ENCODE data around the gene TAF6.

TAF6 gene

GRCh38 chr7:100118388-100119071 is 628 bp downstream of the TAF6 start:
- no peak for TF ChIP-seq CTCF (IDR thresholded peaks at IDR 0.05; ENCODE audit: insufficient read depth, missing control alignments)
- no peak for FAIRE-seq
- DNase-seq (ENCODE audit: insufficient read length, low spot score) = no peak

DNA sequence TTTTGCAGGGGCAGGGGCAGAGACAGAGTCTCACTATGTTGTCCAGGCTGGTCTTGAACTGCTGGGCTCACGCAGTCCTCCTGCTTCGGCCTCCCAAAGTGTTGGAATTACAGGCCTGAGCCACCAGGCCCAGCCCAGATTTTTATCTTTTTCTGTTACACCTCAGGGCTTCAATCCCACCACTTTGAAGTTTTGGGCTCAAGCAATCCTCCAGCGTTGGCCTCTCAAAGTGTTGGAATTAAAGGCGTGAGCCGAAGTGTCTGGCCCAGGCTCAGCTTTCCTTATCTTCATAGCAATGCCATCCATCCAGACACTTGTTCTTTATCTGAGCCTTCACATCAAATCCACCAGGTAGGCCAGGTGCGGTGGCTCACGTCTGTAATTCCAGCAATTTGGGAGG is 4.1 kb downstream of the TAF6 start:
- TF ChIP-seq CTCF (IDR thresholded peaks at IDR 0.05; ENCODE audit: insufficient read depth, missing control alignments) = no peak
- no peak for FAIRE-seq
- no peak for DNase-seq (ENCODE audit: insufficient read length, low spot score)

DNA sequence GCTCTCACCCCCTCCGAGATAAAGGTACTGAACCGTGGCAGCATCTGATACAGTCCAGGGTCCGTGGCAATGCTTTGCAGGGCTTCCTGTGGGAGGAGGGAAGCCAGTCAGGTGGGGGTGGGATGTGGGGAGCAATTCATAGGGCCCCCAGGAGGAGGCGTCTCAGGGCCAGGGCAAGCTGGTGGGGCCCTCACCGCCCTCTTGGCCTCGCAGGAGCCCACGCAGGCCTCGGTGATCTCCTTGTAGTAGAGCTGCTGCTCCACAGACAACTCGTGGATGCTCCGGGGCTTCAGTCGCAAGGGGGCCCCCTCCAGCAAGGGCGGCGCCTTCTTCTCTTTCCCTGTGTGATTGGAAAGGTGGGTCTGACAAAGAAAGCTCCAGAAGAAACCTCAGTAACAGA is 7.2 kb downstream of the TAF6 start:
- DNase-seq (ENCODE audit: insufficient read length, low spot score) (no peak), FAIRE-seq (no peak)
- TF ChIP-seq CTCF (IDR thresholded peaks at IDR 0.05; ENCODE audit: insufficient read depth, missing control alignments) = no peak

- TF ChIP-seq CTCF (IDR thresholded peaks at IDR 0.05; ENCODE audit: insufficient read depth, missing control alignments) = no peak
- no peak for FAIRE-seq
- DNase-seq (ENCODE audit: insufficient read length, low spot score) = no peak
These were observed 8.0 kb downstream of the TAF6 start for GRCh38 chr7:100111156-100111555.

- FAIRE-seq (no peak), DNase-seq (ENCODE audit: insufficient read length, low spot score) (no peak)
- no peak for TF ChIP-seq CTCF (IDR thresholded peaks at IDR 0.05; ENCODE audit: insufficient read depth, missing control alignments)
These were observed 9.5 kb downstream of the TAF6 start for GRCh38 chr7:100109521-100110163.

DNA sequence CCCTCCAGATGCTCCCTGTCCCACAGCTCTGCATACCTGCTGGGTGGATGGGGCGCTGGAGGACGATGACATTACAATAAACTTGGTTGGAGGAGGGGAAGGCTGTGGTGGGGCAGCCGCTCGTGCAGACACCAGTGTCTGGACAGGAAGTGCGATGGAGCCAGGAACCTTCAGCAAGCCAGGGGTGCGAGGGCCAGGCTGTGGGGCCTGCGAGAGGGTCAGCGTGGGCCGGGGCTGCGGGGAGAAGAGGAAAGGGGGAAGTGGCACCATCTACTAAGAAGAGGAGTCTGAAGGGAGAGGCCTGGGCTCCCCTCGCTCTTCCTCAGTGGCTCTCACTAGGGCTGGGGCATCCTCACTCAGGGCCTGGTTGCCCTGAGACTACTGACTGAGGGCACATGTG is 11.3 kb downstream of the TAF6 start:
- DNase-seq (ENCODE audit: insufficient read length, low spot score) = no peak
- no peak for TF ChIP-seq CTCF (IDR thresholded peaks at IDR 0.05; ENCODE audit: insufficient read depth, missing control alignments)
- no peak for FAIRE-seq

DNA sequence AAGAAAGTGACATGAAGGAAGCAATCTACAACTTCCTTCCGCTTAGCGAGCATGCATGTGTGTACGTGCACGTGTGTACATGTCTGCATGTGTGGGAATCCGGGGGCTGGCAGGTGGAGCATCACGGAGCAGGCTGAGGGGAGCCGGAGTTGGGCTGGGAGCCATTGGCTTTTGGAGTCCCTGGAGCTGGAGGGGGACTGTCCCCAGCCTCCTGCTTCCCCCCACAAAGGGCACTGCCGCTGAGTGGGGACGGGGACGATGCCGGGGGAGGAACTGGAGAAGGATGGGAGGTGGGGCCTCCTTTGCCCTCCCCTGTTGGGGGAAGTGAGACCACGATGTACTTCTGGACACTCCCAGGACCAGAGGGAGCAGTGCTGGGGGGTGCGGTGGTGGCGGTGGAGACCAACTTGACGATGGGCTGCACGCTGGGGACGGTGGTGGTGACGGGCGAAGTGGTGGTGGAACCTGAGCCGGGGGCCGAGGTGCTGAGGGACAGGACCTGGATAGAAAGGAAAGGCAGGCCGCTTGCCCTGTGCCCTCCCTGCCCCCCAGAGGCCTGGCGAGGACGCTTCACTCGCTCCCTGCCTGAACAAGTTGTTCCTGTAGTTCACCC is 11.9 kb downstream of the TAF6 start:
- DNase-seq (ENCODE audit: insufficient read length, low spot score) (no peak), FAIRE-seq (no peak)
- no peak for TF ChIP-seq CTCF (IDR thresholded peaks at IDR 0.05; ENCODE audit: insufficient read depth, missing control alignments)

Measured in D721Med (cell line).